ENCODE measurements around the gene SEC14L1.

GRCh38 chr17:77145224-77145611, 4.4 kb downstream of the SEC14L1 start:
- TF ChIP-seq TCF12 (IDR thresholded peaks at IDR 0.05; ENCODE audit: low read depth) (no peak), MAX (IDR thresholded peaks at IDR 0.05) (no peak), REST (IDR thresholded peaks at IDR 0.05; ENCODE audit: low read depth) (no peak), USF1 (IDR thresholded peaks at IDR 0.05) (no peak), RAD21 (IDR thresholded peaks at IDR 0.05; ENCODE audit: low read depth) (no peak)

All from Ishikawa (cell line).